ENCODE measurements around the gene ITGB1BP1.

GRCh38 chr2:9360110-9360509, 63.2 kb downstream of the ITGB1BP1 start:
- TF ChIP-seq TAF1 (IDR thresholded peaks at IDR 0.05; ENCODE audit: borderline replicate concordance, insufficient read depth, low read length) (no peak), POLR2AphosphoS5 (IDR thresholded peaks at IDR 0.05; ENCODE audit: low read depth, low read length) (no peak)

Data from PFSK-1 (cell line).